PFSK-1 (cell line): ENCODE data around the gene PROSER2. TPM values are rescaled to one million over a fixed set of nuclear protein-coding genes. Genes with fewer than 3 reads are reported as not detected.

ENCODE experiments used
- FOXP2 ChIP-seq: optimal IDR thresholded peaks from 2 replicates; pipeline ENCODE3; 2011; ENCODE audit warnings: borderline replicate concordance, control low read depth, inconsistent platforms; ENCODE audit not compliant: insufficient read depth; ENCODE audit errors: extremely low read length, extremely low read depth
- POLR2AphosphoS5 ChIP-seq: IDR thresholded peaks from 2 replicates; pipeline ENCODE4 v1.6.1; 2012; ENCODE audit warnings: low read depth, mild to moderate bottlenecking, control low read depth, low read length, moderate library complexity
- SIN3A ChIP-seq: IDR thresholded peaks from 2 replicates; pipeline ENCODE4 v1.6.1; 2012; ENCODE audit warnings: mild to moderate bottlenecking, low read length, moderate library complexity, borderline replicate concordance; ENCODE audit not compliant: insufficient read depth
- TAF1 ChIP-seq: IDR thresholded peaks from 2 replicates; pipeline ENCODE4 v1.6.1; 2012; ENCODE audit warnings: low read length, control low read depth, borderline replicate concordance; ENCODE audit not compliant: insufficient read depth
- polyA plus RNA-seq: library from polyadenylated mRNA; unstranded; fragments of >200 nt; gene quantifications from one replicate; pipeline ENCODE4 v1.2.1, GENCODE V29; 2012; ENCODE audit warnings: low read depth, missing spikeins; ENCODE audit not compliant: insufficient read length
- TF ChIP-seq, protein P1 (sequence below), 2 experiments: IDR thresholded peaks; 2 replicates each; pipeline versions ENCODE4 v1.6.1 to v1.8.0; 2011 to 2012; ENCODE audit warnings: low read depth in 2 of 2, low read length in 2 of 2, control low read depth in 1 of 2, inconsistent platforms in 1 of 2, mild to moderate bottlenecking in 1 of 2, moderate library complexity in 1 of 2; ENCODE audit not compliant: insufficient read depth in 1 of 2

PROSER2 gene
- 20.4 TPM for polyA plus RNA-seq

- peak; percentile 80 for TF ChIP-seq FOXP2
- TF ChIP-seq POLR2AphosphoS5 = peak; percentile 55
- no peak for TF ChIP-seq TAF1
Measured at GRCh38 chr10:11823122-11823988, at the start of gene PROSER2. Gene PROSER2, plus strand, starts transcription at chr10:11823356. Its CDS starts 28,722 bp downstream, at chr10:11852078.

DNA sequence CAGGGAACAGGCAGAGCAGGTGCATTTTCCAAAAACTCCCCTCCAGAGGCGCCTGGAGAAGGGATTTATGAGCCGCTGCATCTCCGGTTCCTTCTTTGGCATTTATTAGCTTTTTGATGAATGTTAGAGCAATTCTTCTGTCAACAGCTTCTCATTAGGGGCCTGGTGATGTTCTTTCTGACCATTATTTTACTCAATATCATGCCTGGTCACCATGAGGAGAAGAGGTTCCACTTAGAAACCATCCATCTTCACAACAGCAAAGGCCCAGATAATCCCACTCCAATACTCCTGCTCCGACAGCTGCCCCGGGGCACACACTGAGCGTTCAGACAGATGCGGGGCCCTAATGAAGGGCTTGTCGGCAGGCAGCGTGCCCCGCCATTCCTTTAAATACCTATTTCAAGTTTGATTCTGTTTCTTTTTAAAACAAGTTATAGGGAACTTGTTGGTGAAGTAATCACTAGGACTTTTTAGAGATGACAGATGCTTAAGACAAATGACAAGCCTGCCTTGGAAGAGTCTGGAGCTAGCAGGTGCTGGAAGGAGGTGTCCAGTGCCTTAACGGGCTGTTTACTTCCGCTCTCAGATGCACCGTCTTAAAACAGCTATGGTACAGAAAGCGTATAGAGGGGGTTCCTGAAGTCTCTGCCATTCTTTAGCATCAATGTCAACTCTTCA is 49.3 kb upstream of the PROSER2 start:
- no peak for TF ChIP-seq SIN3A

DNA sequence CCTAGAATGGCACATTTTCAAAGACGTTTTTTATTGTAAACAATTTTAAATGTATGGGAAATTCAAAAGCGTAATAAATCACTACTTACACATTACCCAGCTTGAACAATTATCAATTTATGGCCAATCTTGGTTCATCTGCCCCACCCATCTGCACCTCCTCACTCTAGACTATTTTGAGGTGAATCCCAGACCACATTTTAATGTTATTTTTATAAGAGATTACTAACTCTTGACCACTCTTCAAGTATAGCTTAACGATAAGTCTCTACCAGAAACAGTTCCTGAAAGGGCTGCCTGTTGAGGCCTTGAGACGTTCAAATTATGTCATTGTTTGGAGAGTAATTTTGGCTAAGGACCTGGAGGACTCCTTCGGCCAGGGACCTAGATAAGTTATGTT is 47.7 kb upstream of the PROSER2 start:
- TF ChIP-seq FOXP2 = no peak
- TF ChIP-seq SIN3A = no peak
- no peak for TF ChIP-seq POLR2AphosphoS5
- TF ChIP-seq TAF1 = no peak
- TF ChIP-seq, protein P1, sequence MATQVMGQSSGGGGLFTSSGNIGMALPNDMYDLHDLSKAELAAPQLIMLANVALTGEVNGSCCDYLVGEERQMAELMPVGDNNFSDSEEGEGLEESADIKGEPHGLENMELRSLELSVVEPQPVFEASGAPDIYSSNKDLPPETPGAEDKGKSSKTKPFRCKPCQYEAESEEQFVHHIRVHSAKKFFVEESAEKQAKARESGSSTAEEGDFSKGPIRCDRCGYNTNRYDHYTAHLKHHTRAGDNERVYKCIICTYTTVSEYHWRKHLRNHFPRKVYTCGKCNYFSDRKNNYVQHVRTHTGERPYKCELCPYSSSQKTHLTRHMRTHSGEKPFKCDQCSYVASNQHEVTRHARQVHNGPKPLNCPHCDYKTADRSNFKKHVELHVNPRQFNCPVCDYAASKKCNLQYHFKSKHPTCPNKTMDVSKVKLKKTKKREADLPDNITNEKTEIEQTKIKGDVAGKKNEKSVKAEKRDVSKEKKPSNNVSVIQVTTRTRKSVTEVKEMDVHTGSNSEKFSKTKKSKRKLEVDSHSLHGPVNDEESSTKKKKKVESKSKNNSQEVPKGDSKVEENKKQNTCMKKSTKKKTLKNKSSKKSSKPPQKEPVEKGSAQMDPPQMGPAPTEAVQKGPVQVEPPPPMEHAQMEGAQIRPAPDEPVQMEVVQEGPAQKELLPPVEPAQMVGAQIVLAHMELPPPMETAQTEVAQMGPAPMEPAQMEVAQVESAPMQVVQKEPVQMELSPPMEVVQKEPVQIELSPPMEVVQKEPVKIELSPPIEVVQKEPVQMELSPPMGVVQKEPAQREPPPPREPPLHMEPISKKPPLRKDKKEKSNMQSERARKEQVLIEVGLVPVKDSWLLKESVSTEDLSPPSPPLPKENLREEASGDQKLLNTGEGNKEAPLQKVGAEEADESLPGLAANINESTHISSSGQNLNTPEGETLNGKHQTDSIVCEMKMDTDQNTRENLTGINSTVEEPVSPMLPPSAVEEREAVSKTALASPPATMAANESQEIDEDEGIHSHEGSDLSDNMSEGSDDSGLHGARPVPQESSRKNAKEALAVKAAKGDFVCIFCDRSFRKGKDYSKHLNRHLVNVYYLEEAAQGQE (IDR thresholded peaks at IDR 0.05; ENCODE audit: insufficient read depth in 1 of 2, low read depth in 2 of 2, low read length in 2 of 2) = no peak

DNA sequence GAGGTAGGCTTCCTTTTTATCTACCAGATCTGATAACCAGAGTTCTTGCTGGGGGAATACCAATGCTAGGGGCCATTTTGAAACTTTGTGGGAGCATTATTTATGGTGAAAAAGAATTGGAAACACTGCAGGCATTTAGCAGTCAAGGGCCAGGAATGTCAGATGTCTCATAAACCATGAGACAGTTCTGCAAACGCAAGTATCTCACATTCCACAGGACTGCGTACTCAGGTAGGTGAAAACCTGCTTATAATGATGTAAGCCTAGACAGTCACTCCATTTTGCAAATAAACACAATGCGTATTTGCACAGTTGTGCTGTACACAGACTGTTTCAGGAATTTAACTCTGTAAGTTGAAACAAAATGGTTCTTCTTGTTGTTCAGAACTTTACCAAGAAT is 47.1 kb upstream of the PROSER2 start:
- TF ChIP-seq POLR2AphosphoS5 (no peak), TAF1 (no peak), SIN3A (no peak), FOXP2 (no peak)
- TF ChIP-seq, protein P1 (IDR thresholded peaks at IDR 0.05; ENCODE audit: insufficient read depth in 1 of 2, low read depth in 2 of 2, low read length in 2 of 2) = no peak

GRCh38 chr10:11781114-11781513 is 42.0 kb upstream of the PROSER2 start:
- TF ChIP-seq SIN3A = no peak
- TF ChIP-seq FOXP2 = no peak
- TF ChIP-seq, protein P1 (IDR thresholded peaks at IDR 0.05; ENCODE audit: insufficient read depth in 1 of 2, low read depth in 2 of 2, low read length in 2 of 2) = no peak
- TF ChIP-seq POLR2AphosphoS5 = no peak
- no peak for TF ChIP-seq TAF1
